SK-N-SH (cell line): Measurements from ENCODE around the gene MAPKAP1. TPM values are rescaled to one million over a fixed set of nuclear protein-coding genes. Genes with fewer than 3 reads are reported as not detected.
A peak's percentile ranks its signal among the peaks of the same experiment; 100 is the strongest.

ENCODE experiments used
- CTCF ChIA-PET: fragments of 300-600, 350-600 bp; formaldehyde crosslinking; extraction: SDS; loops from one replicate; lab custom pipeline; 2021; lab: Yijun Ruan, JAX
- POLR2A ChIA-PET: fragments of 350-600 bp; sonication (Branson Sonifier 250); formaldehyde crosslinking; extraction: SDS; loops from one replicate; lab custom pipeline; 2020; ENCODE audit warnings: antibody characterized with exemption, inconsistent platforms; lab: Yijun Ruan, JAX
- DNase-seq: peaks from one replicate; pipeline ENCODE4 v3.0.0; 2012
- H2AFZ ChIP-seq: fragments of 200-600 bp; sonication (generic); 2 replicates; pipeline ENCODE4 v1.8.1; 2016; ENCODE audit warnings: antibody characterized with exemption, mild to moderate bottlenecking, low read depth
- H3F3A ChIP-seq: fragments of 200-600 bp; sonication (generic); replicated peaks from 2 replicates; pipeline ENCODE3; 2016; ENCODE audit warnings: antibody characterized with exemption, mild to moderate bottlenecking; ENCODE audit not compliant: insufficient read depth
- H3K27ac ChIP-seq, 2 experiments: fragments of 200-500 bp in 1 of 2; fragments of 200-600 bp in 1 of 2; sonication (Bioruptor generic) in 1 of 2; sonication (generic), shearing (Covaris generic) in 1 of 2; 2 replicates each; pipeline versions ENCODE4 v1.5.1 to v1.6.1; 2014 to 2016; ENCODE audit warnings: low read depth in 2 of 2, inconsistent platforms in 1 of 2, low read length in 1 of 2, mild to moderate bottlenecking in 1 of 2, mixed read lengths in 1 of 2
- H3K27me3 ChIP-seq: fragments of 200-600 bp; sonication (generic), shearing (Covaris generic); 2 replicates; pipeline ENCODE4 v1.6.1; 2016; ENCODE audit warnings: mixed run types; ENCODE audit not compliant: insufficient read depth
- H3K36me3 ChIP-seq, 2 experiments: fragments of 200-500 bp in 1 of 2; fragments of 200-600 bp in 1 of 2; sonication (Bioruptor generic) in 1 of 2; sonication (generic) in 1 of 2; replicated peaks in 1 of 2; 2 replicates each; pipeline versions ENCODE3 to v1.5.1; 2014 to 2016; ENCODE audit warnings: low read length in 1 of 2, mild to moderate bottlenecking in 1 of 2; ENCODE audit not compliant: insufficient read depth in 2 of 2, control insufficient read depth in 1 of 2
- H3K4me1 ChIP-seq, 2 experiments: fragments of 200-500 bp in 1 of 2; fragments of 200-600 bp in 1 of 2; sonication (Bioruptor generic) in 1 of 2; sonication (generic), shearing (Covaris generic) in 1 of 2; 2 replicates each; pipeline versions ENCODE4 v1.5.1 to v1.6.1; 2014 to 2016; ENCODE audit warnings: low read depth in 1 of 2, low read length in 1 of 2, mixed run types in 1 of 2; ENCODE audit not compliant: insufficient read depth in 2 of 2, control insufficient read depth in 1 of 2
- H3K4me2 ChIP-seq: fragments of 200-600 bp; sonication (generic), shearing (Covaris generic); 2 replicates; pipeline ENCODE4 v1.6.1; 2017; ENCODE audit warnings: mixed run types
- H3K4me3 ChIP-seq, 2 experiments: fragments of 200-500 bp in 1 of 2; fragments of 200-600 bp in 1 of 2; sonication (Bioruptor generic) in 1 of 2; sonication (generic), shearing (Covaris generic) in 1 of 2; 2 replicates each; pipeline versions ENCODE4 v1.5.1 to v1.8.1; 2014 to 2016; ENCODE audit warnings: low read depth in 2 of 2, inconsistent platforms in 1 of 2, low read length in 1 of 2, mild to moderate bottlenecking in 1 of 2, mixed read lengths in 1 of 2, moderate library complexity in 1 of 2
- H3K79me2 ChIP-seq: fragments of 200-600 bp; sonication (generic); 2 replicates; pipeline ENCODE4 v1.8.1; 2017; ENCODE audit warnings: mild to moderate bottlenecking; ENCODE audit not compliant: insufficient read depth
- H3K9ac ChIP-seq: fragments of 200-600 bp; sonication (generic); 2 replicates; pipeline ENCODE4 v1.6.1; 2017; ENCODE audit warnings: mixed run types
- H3K9me2 ChIP-seq: fragments of 200-600 bp; sonication (generic); 2 replicates; pipeline ENCODE4 v1.6.1; 2017; ENCODE audit warnings: mixed run types
- H3K9me3 ChIP-seq: fragments of 200-600 bp; sonication (generic); 2 replicates; pipeline ENCODE4 v1.6.1; 2017; ENCODE audit warnings: mixed run types, mild to moderate bottlenecking, moderate library complexity
- H4K20me1 ChIP-seq: fragments of 200-600 bp; sonication (generic); 2 replicates; pipeline ENCODE4 v1.6.1; 2017; ENCODE audit warnings: mild to moderate bottlenecking, mixed run types; ENCODE audit not compliant: insufficient read depth
- EP300 ChIP-seq, 2 experiments: IDR thresholded peaks; 2 replicates each; pipeline versions ENCODE4 v1.4.0 to v1.6.1; 2012; ENCODE audit warnings: borderline replicate concordance in 1 of 2, low read depth in 1 of 2, low read length in 1 of 2
- FOXJ3 ChIP-seq: sonication (generic); formaldehyde crosslinking; IDR thresholded peaks from 2 replicates; pipeline ENCODE4 v1.5.1; 2020; ENCODE audit warnings: mild to moderate bottlenecking, missing genetic modification reagents
- GATA2 ChIP-seq: sonication (generic); formaldehyde crosslinking; IDR thresholded peaks from 2 replicates; pipeline ENCODE4 v1.5.0; 2020; ENCODE audit warnings: mild to moderate bottlenecking, missing genetic modification reagents
- TAF1 ChIP-seq: IDR thresholded peaks from 2 replicates; pipeline ENCODE4 v1.6.1; 2012; ENCODE audit warnings: low read depth, mild to moderate bottlenecking, low read length, moderate library complexity, borderline replicate concordance
- TEAD4 ChIP-seq: IDR thresholded peaks from 2 replicates; pipeline ENCODE4 v1.4.0; 2012; ENCODE audit warnings: mild to moderate bottlenecking, borderline replicate concordance; ENCODE audit not compliant: insufficient read depth
- WGBS: methylation state at CpG from one replicate; pipeline ENCODE4 v1.1.6; 2017; ENCODE audit warnings: low lambda C conversion rate; 5-methylcytosine and 5-hydroxymethylcytosine counted together
- polyA plus RNA-seq, 3 experiments: library from polyadenylated mRNA; depleted of rRNA; stranded (reverse); fragments of >200 nt; gene quantifications; 2 replicates each; pipeline ENCODE4 v1.2.3, GENCODE V29; 2012
- TF ChIP-seq, protein P1 (sequence below): IDR thresholded peaks from 2 replicates; pipeline ENCODE4 v1.6.1; 2012; ENCODE audit warnings: mild to moderate bottlenecking, low read depth, low read length, moderate library complexity
- TF ChIP-seq, protein P2 (sequence below): IDR thresholded peaks from 2 replicates; pipeline ENCODE4 v1.4.0; 2012; ENCODE audit warnings: low read depth, borderline replicate concordance
- TF ChIP-seq, protein P3 (sequence below): IDR thresholded peaks from 2 replicates; pipeline ENCODE4 v1.4.0; 2012; ENCODE audit warnings: low read depth
- TF ChIP-seq, protein P4 (sequence below): IDR thresholded peaks from 2 replicates; pipeline ENCODE4; 2012

MAPKAP1 gene
- polyA plus RNA-seq, 1 of the 3 experiments (the other 2 are of a cell fraction) = 117 TPM

DNA sequence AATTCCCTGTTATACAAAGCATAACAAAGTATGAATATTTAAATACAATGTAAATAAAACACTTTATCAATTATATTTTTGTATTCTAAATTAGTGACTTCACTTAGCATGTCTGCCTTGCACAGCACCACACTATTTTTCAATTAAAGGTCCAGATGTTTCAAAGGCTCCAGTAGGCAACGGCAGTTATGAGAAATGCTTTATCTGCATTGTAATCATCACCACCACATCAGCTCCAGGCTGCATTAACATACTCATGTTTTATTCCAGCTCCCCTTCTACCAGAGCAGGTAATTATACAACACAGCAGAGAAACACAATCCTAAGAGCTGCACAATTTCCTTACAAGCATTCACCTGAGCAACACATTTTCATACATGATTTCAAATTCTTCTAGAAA is 102.8 kb downstream of the MAPKAP1 start (continued):
- TF ChIP-seq TEAD4 (no peak), TAF1 (no peak)
- TF ChIP-seq, protein P1, sequence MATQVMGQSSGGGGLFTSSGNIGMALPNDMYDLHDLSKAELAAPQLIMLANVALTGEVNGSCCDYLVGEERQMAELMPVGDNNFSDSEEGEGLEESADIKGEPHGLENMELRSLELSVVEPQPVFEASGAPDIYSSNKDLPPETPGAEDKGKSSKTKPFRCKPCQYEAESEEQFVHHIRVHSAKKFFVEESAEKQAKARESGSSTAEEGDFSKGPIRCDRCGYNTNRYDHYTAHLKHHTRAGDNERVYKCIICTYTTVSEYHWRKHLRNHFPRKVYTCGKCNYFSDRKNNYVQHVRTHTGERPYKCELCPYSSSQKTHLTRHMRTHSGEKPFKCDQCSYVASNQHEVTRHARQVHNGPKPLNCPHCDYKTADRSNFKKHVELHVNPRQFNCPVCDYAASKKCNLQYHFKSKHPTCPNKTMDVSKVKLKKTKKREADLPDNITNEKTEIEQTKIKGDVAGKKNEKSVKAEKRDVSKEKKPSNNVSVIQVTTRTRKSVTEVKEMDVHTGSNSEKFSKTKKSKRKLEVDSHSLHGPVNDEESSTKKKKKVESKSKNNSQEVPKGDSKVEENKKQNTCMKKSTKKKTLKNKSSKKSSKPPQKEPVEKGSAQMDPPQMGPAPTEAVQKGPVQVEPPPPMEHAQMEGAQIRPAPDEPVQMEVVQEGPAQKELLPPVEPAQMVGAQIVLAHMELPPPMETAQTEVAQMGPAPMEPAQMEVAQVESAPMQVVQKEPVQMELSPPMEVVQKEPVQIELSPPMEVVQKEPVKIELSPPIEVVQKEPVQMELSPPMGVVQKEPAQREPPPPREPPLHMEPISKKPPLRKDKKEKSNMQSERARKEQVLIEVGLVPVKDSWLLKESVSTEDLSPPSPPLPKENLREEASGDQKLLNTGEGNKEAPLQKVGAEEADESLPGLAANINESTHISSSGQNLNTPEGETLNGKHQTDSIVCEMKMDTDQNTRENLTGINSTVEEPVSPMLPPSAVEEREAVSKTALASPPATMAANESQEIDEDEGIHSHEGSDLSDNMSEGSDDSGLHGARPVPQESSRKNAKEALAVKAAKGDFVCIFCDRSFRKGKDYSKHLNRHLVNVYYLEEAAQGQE = no peak
- TF ChIP-seq, protein P2, sequence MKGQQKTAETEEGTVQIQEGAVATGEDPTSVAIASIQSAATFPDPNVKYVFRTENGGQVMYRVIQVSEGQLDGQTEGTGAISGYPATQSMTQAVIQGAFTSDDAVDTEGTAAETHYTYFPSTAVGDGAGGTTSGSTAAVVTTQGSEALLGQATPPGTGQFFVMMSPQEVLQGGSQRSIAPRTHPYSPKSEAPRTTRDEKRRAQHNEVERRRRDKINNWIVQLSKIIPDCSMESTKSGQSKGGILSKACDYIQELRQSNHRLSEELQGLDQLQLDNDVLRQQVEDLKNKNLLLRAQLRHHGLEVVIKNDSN = no peak

DNA sequence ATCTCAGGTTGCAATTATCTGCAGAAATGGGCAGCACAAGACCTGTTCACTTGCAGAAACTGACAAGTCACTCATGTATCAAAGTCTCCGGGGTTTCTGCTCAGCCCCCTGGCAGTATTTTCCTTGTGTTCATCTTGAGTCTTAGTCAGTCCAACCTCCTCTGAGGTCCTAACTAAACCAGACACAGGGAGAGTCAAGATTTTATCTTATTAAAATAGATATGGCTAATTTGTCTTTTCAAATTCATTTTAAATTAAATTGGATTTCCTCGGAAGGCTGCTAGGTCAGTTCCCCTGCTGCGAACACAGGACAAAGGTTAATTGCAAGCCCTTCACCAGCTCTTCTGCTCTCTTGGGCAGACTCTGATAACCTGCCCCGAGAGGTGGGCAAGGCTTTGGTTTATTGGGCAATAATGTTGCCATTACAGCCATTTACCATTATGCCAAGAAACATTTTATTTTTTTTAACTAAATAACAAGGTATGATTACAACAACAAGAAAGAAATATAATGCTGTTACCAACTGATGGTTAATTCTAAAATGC is 103.5 kb downstream of the MAPKAP1 start:
- WGBS = 69% methylated on average over 4 of the region's 4 CpGs
- H3K27me3 ChIP-seq = no peaks in the 10 kb centered on the region
- no peak overlapping the region for H2AFZ ChIP-seq
- H3K79me2 ChIP-seq = peaks cover 70% of the 10 kb centered on the region
- H3K4me3 ChIP-seq = no peak overlapping the region
- no peaks in the 10 kb centered on the region for H3K36me3 ChIP-seq
- peaks cover 0 to 27% of the 10 kb centered on the region in 2 experiments; a peak in 2 of 4 replicates for H3K4me1 ChIP-seq
- TF ChIP-seq, protein P3, sequence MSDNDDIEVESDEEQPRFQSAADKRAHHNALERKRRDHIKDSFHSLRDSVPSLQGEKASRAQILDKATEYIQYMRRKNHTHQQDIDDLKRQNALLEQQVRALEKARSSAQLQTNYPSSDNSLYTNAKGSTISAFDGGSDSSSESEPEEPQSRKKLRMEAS = no peak
- TF ChIP-seq, protein P4, sequence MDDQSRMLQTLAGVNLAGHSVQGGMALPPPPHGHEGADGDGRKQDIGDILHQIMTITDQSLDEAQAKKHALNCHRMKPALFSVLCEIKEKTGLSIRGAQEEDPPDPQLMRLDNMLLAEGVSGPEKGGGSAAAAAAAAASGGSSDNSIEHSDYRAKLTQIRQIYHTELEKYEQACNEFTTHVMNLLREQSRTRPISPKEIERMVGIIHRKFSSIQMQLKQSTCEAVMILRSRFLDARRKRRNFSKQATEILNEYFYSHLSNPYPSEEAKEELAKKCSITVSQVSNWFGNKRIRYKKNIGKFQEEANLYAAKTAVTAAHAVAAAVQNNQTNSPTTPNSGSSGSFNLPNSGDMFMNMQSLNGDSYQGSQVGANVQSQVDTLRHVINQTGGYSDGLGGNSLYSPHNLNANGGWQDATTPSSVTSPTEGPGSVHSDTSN = no peak
- 0 out of 2 replicates have a peak, but pooled peaks have one; percentile 23 for TF ChIP-seq FOXJ3
- peak in 1 of 2 experiments; percentile 72; a peak in 2 of 4 replicates for TF ChIP-seq EP300 (IDR thresholded peaks at IDR 0.05; ENCODE audit: borderline replicate concordance in 1 of 2, low read depth in 1 of 2, low read length in 1 of 2)
- peak; percentile 73 for TF ChIP-seq GATA2 (CRISPR knock-in tag)
- no peak overlapping the region for H3K4me2 ChIP-seq
- peak; percentile 33 for DNase-seq
- H3K27ac ChIP-seq = peak overlapping the region in 1 of 2 experiments; percentile 88; a peak in 2 of 4 replicates
- ChIA-PET POLR2A (no interaction called here), CTCF (interaction anchor here (1.2 to 1.4 kb wide), 2 partner anchors 45 to 196 kb away, joined by 3 to 5 read pairs; no protein-coding TSS in a partner anchor)
- H3K9ac ChIP-seq = no peak overlapping the region
- H4K20me1 ChIP-seq = peaks cover 13% of the 10 kb centered on the region; the same call in 1 of the 2 replicates
- H3K9me2 ChIP-seq = no peaks in the 10 kb centered on the region
- no peaks in the 10 kb centered on the region for H3F3A ChIP-seq
- H3K9me3 ChIP-seq = no peaks in the 10 kb centered on the region
